ENCODE data around the gene SLC35B3. TPM values are rescaled to one million over a fixed set of nuclear protein-coding genes. Genes with fewer than 3 reads are reported as not detected.

SLC35B3 gene
- total RNA-seq, 4 donors from 2014 or later: 6.0 to 13.9 (median 11.2) TPM

DNA sequence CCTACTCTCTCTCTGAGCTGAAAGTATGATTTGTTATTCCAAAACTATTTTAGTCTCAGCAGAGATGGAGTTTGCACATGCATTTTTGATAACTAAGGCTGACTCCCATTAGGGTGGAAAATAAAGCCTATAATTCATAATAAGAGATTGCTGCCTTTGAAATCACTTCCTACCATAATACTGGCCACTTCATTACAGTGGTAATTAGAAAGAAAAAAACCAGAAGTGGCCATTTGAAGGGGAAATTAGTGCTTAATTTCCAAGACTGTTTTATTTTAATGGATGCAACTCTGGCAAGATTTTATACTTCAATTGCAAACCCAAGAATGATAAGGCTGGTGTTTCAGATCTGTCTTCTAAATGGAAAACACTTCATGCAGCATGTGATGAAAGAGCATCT, 43.4 kb downstream of the SLC35B3 start:
- no peak for DNase-seq
- H3K4me3 ChIP-seq: no peak overlapping the region
- no peaks in the 10 kb centered on the region for H3K27me3 ChIP-seq
- TF ChIP-seq POLR2A (IDR thresholded peaks at IDR 0.05): no peak
- TF ChIP-seq, protein P1, sequence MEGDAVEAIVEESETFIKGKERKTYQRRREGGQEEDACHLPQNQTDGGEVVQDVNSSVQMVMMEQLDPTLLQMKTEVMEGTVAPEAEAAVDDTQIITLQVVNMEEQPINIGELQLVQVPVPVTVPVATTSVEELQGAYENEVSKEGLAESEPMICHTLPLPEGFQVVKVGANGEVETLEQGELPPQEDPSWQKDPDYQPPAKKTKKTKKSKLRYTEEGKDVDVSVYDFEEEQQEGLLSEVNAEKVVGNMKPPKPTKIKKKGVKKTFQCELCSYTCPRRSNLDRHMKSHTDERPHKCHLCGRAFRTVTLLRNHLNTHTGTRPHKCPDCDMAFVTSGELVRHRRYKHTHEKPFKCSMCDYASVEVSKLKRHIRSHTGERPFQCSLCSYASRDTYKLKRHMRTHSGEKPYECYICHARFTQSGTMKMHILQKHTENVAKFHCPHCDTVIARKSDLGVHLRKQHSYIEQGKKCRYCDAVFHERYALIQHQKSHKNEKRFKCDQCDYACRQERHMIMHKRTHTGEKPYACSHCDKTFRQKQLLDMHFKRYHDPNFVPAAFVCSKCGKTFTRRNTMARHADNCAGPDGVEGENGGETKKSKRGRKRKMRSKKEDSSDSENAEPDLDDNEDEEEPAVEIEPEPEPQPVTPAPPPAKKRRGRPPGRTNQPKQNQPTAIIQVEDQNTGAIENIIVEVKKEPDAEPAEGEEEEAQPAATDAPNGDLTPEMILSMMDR (IDR thresholded peaks at IDR 0.05): no peak
- H3K36me3 ChIP-seq: no peaks in the 10 kb centered on the region
- H3K4me1 ChIP-seq: no peaks in the 10 kb centered on the region
- H3K9me3 ChIP-seq: no peaks in the 10 kb centered on the region
- intact Hi-C loops (cut with DNase I): no loop called here
- H3K27ac ChIP-seq: no peak overlapping the region

DNA sequence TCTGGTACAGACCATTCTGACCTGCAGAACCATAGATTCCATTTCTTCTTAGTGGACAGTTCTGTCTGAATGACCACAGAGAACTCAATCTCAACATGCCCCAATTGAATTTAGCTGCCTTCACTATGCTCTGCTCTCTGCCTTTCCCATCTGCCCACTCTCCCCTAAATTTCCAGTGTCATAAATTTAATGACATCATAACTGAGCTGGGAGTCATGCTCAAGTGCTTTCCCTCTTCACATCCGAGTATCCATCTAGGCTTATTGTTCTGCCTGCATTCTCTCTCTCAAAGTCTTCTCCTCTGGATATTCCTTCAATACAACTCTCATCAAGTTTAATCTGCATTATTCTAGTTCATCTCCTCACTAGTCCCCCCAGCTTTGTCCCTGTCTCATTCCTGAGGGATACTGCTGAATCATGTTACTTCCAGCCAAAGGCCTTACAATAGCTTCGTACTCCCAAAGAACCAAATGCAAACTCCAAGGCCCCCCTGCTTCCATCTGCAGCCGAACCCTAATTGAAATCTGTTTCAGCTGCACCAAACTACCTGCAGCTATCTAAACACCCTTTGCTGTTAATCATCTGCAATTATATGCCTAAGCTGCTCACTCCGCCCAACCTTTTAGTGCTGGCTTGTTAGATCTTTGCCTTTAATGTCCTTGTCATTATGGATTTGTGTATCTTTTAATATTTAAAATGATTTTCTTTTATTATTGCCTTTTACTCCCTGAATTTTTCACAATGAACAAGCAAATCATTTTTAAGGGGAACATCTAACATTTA, 46.1 kb downstream of the SLC35B3 start:
- intact Hi-C loops (cut with DNase I): no loop called here
- TF ChIP-seq, protein P1 (IDR thresholded peaks at IDR 0.05): no peak
- TF ChIP-seq POLR2A (IDR thresholded peaks at IDR 0.05): no peak
- H3K27ac ChIP-seq: no peak overlapping the region
- no peak overlapping the region for H3K4me3 ChIP-seq
- no peaks in the 10 kb centered on the region for H3K4me1 ChIP-seq
- WGBS, 2 donors: 70 to 73% methylated on average over 4 of the region's 4 CpGs
- no peaks in the 10 kb centered on the region for H3K36me3 ChIP-seq
- no peaks in the 10 kb centered on the region for H3K27me3 ChIP-seq
- DNase-seq: no peak
- H3K9me3 ChIP-seq: no peaks in the 10 kb centered on the region

DNA sequence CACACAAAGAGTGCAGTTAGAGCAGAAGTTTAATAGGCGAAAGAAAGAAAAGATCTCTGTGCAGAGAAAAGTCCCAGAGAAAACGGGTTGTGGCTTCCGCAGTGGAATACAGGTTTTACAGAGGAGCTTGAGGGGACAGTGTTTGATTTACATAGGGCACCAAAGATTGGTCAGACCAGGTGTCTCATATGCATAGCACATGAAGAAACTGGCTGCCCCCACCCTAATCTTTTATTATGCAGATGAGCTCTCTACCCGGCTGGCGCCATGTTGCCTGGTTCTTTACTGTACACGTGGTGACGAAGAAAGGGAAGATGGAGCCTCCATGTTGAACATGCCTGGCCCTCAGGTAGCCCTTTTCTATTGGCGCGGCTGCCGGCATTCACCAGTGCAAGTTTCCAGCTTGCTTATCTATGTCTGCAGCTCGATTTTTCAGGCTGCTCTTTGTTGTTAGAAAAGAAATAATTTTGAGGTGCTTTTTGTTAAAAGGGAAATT, 47.4 kb downstream of the SLC35B3 start:
- no peaks in the 10 kb centered on the region for H3K27me3 ChIP-seq
- DNase-seq: no peak
- no peak overlapping the region for H3K27ac ChIP-seq
- H3K9me3 ChIP-seq: no peaks in the 10 kb centered on the region
- H3K36me3 ChIP-seq: no peaks in the 10 kb centered on the region
- no peaks in the 10 kb centered on the region for H3K4me1 ChIP-seq
- intact Hi-C loops (cut with DNase I): no loop called here
- WGBS, 2 donors: 74 to 79% methylated on average over 11 of the region's 11 CpGs
- no peak overlapping the region for H3K4me3 ChIP-seq
- TF ChIP-seq POLR2A (IDR thresholded peaks at IDR 0.05): no peak
- TF ChIP-seq, protein P1 (IDR thresholded peaks at IDR 0.05): no peak

DNA sequence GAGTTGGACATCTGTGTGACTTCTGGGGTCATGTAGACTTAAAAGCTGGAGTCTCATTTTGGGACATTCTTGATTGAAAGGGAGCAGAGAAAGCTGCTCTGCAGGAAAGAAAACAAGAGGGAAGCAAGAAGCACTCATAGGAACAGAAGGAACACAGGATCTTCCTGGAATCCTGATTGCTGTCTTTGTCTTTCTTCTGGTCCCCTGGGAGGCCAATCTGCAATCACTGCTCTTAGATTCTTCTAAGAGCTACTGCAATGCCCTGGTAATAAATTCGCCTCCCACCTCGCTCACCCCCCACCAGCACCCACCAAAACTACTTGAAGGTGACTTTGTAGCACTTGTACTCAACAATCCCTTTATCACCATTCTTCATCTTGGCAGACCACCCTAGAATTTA, 51.8 kb downstream of the SLC35B3 start:
- no peak overlapping the region for H3K27ac ChIP-seq
- H3K36me3 ChIP-seq: no peaks in the 10 kb centered on the region
- TF ChIP-seq POLR2A (IDR thresholded peaks at IDR 0.05): no peak
- TF ChIP-seq, protein P1 (IDR thresholded peaks at IDR 0.05): no peak
- intact Hi-C loops (cut with DNase I): no loop called here
- H3K27me3 ChIP-seq: no peaks in the 10 kb centered on the region
- H3K4me1 ChIP-seq: no peaks in the 10 kb centered on the region
- no peaks in the 10 kb centered on the region for H3K9me3 ChIP-seq
- no peak overlapping the region for H3K4me3 ChIP-seq
- DNase-seq: no peak
- WGBS, 2 donors: 74 to 79% methylated on average over 2 of the region's 2 CpGs

DNA sequence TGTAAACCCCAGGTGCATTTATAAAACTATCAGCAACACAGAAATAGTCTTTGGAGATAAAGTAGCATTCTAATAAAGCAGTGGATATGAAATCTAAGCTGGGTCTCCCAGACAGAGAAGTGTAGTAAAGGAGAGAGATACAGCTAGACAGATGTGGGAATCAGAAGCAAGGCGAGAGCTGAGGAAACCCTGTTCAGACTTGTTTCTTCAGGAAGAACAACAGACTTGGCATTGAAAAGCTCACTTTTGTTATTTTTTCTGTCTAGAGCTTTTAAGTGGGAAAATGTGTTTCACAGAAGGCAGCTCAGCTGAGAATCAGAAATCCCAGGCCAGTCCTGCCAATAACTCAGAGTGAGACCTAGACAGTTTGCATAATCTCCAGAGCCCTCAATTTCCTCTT, 52.9 kb downstream of the SLC35B3 start:
- Histone ChIP-seq H3K4me3 (no peak overlapping the region), H3K27me3 (no peaks in the 10 kb centered on the region), H3K27ac (no peak overlapping the region), H3K9me3 (no peaks in the 10 kb centered on the region), H3K36me3 (no peaks in the 10 kb centered on the region), H3K4me1 (no peaks in the 10 kb centered on the region)
- TF ChIP-seq POLR2A (IDR thresholded peaks at IDR 0.05): no peak
- TF ChIP-seq, protein P1 (IDR thresholded peaks at IDR 0.05): no peak
- 42% methylated on average over 1 of the region's 1 CpG for WGBS, 2 donors
- no peak for DNase-seq
- intact Hi-C loops (cut with DNase I): no loop called here

Data from esophagus squamous epithelium (tissue), 5 donors.